ENCODE data around the gene P2RY8.

P2RY8 gene

GRCh38 chrX:1536712-1537030, 314 bp downstream of the P2RY8 start:
- DNase-seq (ENCODE audit: low read depth): no peak
- TF ChIP-seq CTCF (IDR thresholded peaks at IDR 0.05; ENCODE audit: low read length, missing control alignments): no peak
- no peak overlapping the region for H3K4me3 ChIP-seq (replicated peaks; ENCODE audit: low read depth, low read length)

- TF ChIP-seq CTCF (IDR thresholded peaks at IDR 0.05; ENCODE audit: low read length, missing control alignments): no peak
- H3K4me3 ChIP-seq (replicated peaks; ENCODE audit: low read depth, low read length): no peak overlapping the region
- no peak for DNase-seq (ENCODE audit: low read depth)
These were observed 1.5 kb downstream of the P2RY8 start for GRCh38 chrX:1535241-1536041.

- no peak for DNase-seq (ENCODE audit: low read depth)
- H3K4me3 ChIP-seq (replicated peaks; ENCODE audit: low read depth, low read length): no peak overlapping the region
- TF ChIP-seq CTCF (IDR thresholded peaks at IDR 0.05; ENCODE audit: low read length, missing control alignments): no peak
These were observed 2.5 kb downstream of the P2RY8 start for GRCh38 chrX:1534301-1535168.

- TF ChIP-seq CTCF (IDR thresholded peaks at IDR 0.05; ENCODE audit: low read length, missing control alignments): no peak
- H3K4me3 ChIP-seq (replicated peaks; ENCODE audit: low read depth, low read length): no peak overlapping the region
- no peak for DNase-seq (ENCODE audit: low read depth)
These were observed 3.9 kb downstream of the P2RY8 start for GRCh38 chrX:1533058-1533457.

GRCh38 chrX:1531096-1531890, 5.7 kb downstream of the P2RY8 start:
- no peak for TF ChIP-seq CTCF (IDR thresholded peaks at IDR 0.05; ENCODE audit: low read length, missing control alignments)
- no peak for DNase-seq (ENCODE audit: low read depth)
- no peak overlapping the region for H3K4me3 ChIP-seq (replicated peaks; ENCODE audit: low read depth, low read length)

GRCh38 chrX:1529756-1530155, 7.2 kb downstream of the P2RY8 start:
- H3K4me3 ChIP-seq (replicated peaks; ENCODE audit: low read depth, low read length): no peak overlapping the region
- DNase-seq (ENCODE audit: low read depth): no peak
- TF ChIP-seq CTCF (IDR thresholded peaks at IDR 0.05; ENCODE audit: low read length, missing control alignments): no peak
